ENCODE data around the gene ASAH2. TPM values are rescaled to one million over a fixed set of nuclear protein-coding genes. Genes with fewer than 3 reads are reported as not detected.
A peak's percentile ranks its signal among the peaks of the same experiment; 100 is the strongest.

ASAH2 gene
- total and polyA plus RNA-seq, 2 of the 13 experiments (the other 11 are each of a cell fraction or from before 2014, with no cell fraction given), result 16.0 to 17.9 TPM

GRCh38 chr10:50250096-50250854 is 1.0 kb downstream of the ASAH2 start (continued):
- TF ChIP-seq SKIL (CRISPR knock-in tag; IDR thresholded peaks at IDR 0.05; ENCODE audit: borderline replicate concordance) (no peak; the same call in 1 of the 2 replicates), ZBTB44 (CRISPR knock-in tag; IDR thresholded peaks at IDR 0.05) (no peak), TEAD2 (CRISPR knock-in tag; IDR thresholded peaks at IDR 0.05) (no peak), ATF2 (CRISPR knock-in tag; IDR thresholded peaks at IDR 0.05) (peak; percentile 31; the same call in 1 of the 2 replicates), AKNA (CRISPR knock-in tag; IDR thresholded peaks at IDR 0.05; ENCODE audit: borderline replicate concordance) (no peak), ZNF567 (CRISPR knock-in tag; IDR thresholded peaks at IDR 0.05; ENCODE audit: borderline replicate concordance) (no peak), ZNF800 (CRISPR knock-in tag; IDR thresholded peaks at IDR 0.05) (no peak), ZNF3 (CRISPR knock-in tag; IDR thresholded peaks at IDR 0.05) (no peak), NAIF1 (CRISPR knock-in tag; IDR thresholded peaks at IDR 0.05; ENCODE audit: borderline replicate concordance) (0 out of 2 replicates have a peak, but pooled peaks have one; percentile 33), TRAFD1 (CRISPR knock-in tag; IDR thresholded peaks at IDR 0.05; ENCODE audit: borderline replicate concordance) (no peak), ATF5 (CRISPR knock-in tag; IDR thresholded peaks at IDR 0.05; ENCODE audit: low read depth) (no peak), GFI1 (CRISPR knock-in tag; IDR thresholded peaks at IDR 0.05; ENCODE audit: borderline replicate concordance) (0 out of 2 replicates have a peak, but pooled peaks have one; percentile 37)

Measured in HepG2 (cell line).